ENCODE measurements around the gene DNAI4.
"Not testable (repeated sequence)": the region's sequence is repeated elsewhere in the genome, so short reads cannot be mapped to it uniquely, and the experiment has no call there.

Gene DNAI4

DNA sequence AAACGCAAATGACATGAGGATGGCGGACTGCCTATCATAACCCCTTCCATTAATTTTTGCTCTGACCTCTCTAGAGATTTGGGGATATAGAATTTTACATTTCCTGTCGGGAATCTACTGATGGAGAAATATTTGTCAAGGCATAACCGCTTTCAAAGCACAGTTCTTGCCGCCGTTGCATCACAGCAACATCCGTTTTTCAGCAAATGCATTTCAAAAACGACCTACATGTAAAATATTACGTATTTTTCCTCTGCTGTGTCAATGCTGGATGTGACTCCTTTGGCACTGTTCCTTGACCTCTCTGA is 5.0 kb upstream of the DNAI4 start:
- no peak for DNase-seq (ENCODE audit: low read depth)

DNA sequence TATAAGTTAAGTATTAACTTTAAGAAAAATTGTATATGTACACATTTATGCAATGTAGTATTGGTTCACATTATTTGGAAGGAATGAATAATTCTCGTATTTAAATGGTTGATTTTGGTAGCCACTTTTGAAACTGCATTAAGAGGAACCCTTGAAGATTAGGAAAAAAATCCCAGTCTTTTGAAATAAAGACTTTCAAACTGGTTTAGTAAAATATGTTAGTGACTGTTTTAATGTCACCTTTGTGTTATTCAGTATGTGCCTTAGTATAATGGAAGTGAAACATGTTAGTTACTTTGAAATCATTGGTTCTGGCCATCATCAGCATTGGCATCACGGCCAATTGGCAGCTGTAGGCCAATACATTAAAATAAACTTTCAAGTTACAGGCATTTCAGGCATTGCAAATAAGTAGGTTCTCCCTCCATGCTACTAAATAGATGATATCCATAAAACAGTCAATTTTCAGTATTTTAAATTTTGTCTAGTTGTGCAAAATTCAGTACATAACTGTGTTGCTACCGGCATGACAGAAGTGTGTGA is 4.6 kb upstream of the DNAI4 start:
- no peak for DNase-seq (ENCODE audit: low read depth)

DNA sequence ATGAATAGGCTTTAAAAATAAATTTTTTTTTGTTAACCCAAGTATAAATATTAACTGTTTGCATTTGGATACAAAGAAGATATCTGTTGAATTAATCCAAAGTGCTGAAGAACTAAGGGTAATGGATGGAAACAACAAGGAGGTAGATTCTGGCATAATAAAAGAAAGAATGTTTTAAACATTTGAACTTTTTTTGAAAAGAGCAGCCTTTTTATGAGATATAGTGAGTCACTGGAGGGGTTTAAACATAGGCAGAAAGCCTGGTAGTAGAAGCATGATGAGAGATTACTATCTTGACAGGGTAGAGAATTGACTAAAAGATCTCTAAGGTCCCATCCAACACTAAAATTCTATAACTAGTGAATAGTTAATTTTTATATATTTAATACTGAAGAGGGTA is 2.9 kb upstream of the DNAI4 start:
- no peak for DNase-seq (ENCODE audit: low read depth)

DNA sequence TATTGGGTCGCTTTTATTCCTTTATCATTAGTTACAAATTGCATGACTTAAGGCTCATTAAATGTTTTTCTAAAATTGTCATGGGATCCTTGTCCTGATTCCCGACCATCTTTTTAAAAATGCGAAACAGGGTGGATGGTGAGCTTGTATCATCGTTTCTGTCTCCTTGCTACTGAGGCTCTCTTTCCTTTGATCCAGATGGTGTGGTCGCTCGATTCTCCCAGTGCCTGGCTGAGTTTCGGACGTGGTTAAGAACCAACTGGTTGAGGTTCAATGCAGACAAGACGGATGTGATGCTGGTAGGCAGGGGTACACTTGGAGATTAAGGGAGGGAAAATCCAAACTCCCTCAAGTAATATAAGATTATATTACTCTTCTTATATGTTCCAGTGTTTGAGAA is 1.3 kb upstream of the DNAI4 start:
- no peak for DNase-seq (ENCODE audit: low read depth)

DNA sequence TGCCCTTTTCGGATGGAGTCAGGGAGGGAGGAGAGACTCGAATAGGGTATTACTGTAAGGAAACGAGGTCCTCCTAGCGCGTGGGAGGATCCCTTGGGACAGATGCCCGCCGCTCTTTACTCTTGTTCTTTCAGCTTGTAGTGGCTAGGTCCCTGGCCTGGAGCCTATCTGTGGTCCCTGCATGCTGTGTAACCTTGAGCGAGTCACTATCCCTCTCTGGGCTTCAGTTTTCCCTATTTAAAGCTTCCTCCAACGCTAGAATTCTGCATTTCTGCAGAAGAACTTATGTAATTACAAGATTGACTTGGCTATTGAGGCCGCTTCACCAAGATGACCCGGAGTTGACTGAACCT is 878 bp upstream of the DNAI4 start:
- DNase-seq (ENCODE audit: low read depth), result no peak

DNA sequence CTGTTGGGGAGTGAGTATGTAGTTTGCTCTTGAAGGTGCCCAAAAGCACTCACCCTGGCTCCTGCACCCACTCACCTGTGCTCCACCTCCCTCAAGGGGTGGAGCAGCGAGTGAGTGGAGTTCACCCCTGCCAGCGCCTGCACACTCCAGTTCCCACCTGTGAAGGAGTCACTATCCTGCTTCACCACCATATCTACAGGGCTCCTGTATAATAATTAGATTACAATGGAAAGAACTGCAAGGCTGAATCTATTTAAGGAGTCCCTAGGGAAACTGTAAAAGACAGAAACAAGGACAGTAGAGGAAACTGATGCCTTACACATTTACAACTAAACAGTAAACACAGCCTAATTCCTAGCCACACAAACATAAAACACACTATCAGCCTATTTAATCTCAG is 4.1 kb downstream of the DNAI4 start:
- no peak for DNase-seq (ENCODE audit: low read depth)

DNA sequence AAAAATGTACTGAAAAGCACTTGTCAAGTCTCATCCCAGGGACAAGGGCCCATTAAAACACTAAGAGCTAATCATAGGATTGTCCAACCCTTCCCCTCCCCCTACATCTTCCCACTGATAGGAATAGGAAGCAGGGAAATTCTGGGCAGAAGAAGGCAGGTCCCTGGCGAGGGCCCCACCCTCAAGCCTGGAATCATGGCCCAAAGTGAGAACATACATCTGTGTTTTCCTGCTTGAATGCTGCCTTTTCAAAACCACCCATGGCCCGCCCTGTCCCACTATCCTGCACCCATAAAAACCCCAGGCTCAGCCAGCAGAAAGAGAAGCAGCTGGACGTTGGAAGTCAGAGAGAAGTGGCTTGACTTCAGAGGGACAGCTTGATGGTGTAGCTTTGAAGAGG is 4.8 kb downstream of the DNAI4 start:
- DNase-seq (ENCODE audit: low read depth), result no peak

DNA sequence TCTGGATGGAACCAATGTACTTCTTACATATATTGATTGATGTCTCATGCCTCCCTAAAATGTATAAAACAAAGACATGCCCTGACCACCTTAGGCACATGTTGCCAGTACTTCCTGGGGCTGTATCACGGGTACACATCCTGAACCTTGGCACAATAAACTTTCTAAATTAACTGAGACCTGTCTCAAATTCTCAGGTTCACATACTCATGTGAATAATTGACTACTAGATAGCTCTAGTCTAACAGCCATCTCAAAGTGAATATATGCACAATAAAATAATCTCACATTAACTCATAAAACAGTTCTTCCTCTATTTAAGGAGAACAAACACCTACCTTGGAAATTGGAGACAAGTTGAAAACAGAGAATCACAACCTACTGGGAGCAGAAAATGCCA is 5.6 kb downstream of the DNAI4 start:
- no peak for DNase-seq (ENCODE audit: low read depth)

DNA sequence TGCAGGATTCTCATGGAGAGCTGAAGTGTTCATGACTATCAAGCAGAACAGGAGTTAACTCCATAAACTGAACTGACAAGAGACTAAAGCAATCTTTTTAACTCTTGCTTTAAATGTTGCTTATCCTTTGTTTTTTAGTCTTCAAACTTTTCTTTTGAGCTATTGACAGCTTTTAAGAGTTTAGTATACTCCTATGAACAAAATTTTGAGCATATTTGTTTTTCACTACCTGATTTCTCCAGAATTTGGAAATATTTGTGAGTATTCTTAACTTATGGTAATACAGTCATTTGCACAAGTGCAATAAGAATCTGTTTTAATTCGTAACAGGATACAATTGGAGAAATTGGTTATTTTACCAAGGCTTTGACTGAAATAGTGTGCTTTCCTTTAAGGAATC is 7.2 kb downstream of the DNAI4 start:
- no peak for DNase-seq (ENCODE audit: low read depth)

DNA sequence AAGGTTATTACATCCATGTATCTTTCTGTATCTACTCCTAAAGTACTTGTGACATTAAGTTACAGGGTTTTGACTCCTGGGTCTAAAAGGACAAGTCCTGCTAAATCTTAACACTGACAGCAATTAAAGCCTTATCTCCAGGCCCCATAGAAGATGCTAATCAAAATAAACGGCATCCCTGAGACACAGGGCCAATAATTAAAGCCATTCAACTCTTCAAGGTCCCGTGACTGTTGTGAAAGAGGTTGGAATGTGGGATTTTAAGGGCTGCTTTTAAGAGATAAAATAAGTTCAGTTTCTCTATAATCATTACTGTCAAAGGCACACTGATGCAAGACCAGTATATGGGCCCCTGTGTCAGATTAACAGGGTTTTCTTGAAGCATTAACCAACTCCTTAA is 8.3 kb downstream of the DNAI4 start:
- no peak for DNase-seq (ENCODE audit: low read depth)

DNA sequence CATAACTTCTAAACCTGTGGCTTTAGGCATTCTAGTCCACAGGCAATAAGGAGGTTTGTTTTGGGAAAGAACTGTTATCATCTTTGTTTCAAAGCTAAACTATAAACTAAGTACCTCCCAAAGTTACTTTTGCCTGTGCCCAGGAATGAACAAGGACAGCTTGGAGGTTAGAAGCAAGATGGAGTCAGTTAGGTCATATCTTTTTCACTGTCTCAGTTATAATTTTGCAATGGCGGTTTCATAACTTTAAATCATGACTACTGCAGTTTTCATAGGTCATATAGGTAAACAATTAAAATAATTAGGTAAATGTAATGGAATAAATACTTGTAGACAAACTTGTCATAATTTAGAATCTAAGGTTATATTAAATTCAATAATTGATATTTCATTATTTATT is 9.5 kb downstream of the DNAI4 start:
- not testable (repeated sequence) for DNase-seq (ENCODE audit: low read depth)

DNA sequence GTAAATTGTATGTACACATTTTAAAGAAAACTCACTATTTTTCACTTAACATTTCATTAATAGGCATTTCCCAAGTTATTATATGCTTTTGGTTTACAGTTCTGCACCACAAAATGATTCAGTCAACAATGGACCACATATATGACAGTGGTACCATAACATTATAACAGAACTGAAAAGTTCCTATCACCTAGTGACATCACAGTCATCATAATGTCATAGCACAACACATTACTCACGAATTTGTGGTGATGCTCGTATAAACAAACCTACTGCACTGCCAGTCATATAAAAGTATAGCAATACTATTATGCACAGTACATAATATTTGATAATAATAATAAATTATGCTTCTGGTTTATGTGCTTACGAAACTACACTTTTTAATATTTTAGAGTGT is 30.9 kb downstream of the DNAI4 start:
- no peak for DNase-seq (ENCODE audit: low read depth)

DNA sequence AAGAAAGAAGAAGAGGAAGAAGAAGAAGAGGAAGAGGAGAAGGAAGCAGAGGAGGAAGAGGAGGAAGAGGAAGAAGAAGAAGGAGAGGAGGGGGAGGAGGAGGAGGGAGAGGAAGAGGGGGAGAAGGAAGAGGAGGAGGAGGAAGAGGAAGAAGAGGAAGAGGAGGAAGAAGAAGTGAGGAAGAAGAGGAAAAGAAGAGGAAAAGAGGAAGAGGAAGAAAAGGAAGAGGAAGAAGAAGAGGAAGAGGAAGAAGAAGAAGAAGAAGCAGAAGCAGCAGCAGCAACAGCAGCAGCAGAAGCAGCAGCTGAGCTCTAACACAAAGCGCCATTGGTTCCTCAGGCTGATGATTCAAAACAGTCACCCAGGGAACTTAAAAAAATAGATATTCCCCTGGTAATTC is 34.0 kb downstream of the DNAI4 start:
- DNase-seq (ENCODE audit: low read depth), result no peak

DNA sequence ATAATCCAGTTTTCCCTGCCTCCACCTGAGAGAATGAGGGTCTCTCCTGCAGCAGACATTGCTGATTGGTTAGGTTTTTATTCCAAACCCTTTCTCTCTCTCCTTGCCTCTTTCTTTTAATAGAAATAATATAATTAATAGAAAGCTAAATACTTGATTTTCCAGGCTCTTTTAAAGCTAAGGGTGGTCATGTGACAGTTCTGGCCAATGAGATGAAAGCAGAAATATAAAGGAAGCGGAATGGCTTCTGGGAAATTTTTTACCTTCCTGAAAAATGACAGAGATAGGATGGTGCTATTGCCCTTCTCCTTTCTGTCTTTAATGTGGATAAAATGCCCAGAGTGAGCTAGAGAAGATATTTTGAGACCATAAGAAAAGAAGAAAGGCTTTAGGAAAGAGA is 35.6 kb downstream of the DNAI4 start:
- DNase-seq (ENCODE audit: low read depth), result no peak

DNA sequence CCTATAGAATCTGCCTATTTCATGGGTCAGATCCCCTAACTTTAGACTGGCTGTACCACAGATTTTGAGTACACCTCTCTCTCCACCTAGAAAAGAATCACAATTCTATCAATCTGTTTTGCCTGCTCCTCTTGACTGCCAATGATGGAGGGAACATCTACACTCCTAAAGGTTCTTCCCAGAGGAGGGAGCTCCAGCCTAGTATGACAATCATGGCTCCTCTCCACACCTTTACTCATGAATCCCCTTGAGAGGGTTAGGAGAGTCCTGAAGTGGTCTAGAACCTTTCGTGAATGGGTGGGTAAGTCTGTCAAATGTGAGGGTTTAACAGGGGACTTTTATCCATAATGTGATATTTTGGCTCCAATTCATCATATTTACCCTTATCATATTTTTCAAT is 48.0 kb downstream of the DNAI4 start:
- no peak for DNase-seq (ENCODE audit: low read depth)

DNA sequence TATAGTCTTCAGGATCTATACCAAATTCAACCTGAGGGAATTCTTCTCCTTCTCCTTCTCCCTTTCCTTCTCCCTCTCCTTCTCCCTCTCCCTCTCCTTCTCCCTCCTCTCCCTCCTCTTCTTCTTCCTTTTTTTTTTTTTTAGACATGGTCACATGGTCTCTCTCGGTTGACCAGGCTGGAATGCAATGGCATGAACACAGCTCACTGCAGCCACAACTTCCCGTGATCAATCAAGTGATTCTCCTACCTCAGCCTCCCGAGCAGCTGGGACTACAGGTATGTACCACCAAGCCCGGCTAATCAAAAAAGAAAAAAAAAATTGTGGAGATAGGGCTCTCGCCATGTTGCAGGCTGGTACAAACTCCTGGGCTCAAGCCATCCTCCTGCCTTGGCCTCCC is 51.5 kb downstream of the DNAI4 start:
- DNase-seq (ENCODE audit: low read depth), result no peak

DNA sequence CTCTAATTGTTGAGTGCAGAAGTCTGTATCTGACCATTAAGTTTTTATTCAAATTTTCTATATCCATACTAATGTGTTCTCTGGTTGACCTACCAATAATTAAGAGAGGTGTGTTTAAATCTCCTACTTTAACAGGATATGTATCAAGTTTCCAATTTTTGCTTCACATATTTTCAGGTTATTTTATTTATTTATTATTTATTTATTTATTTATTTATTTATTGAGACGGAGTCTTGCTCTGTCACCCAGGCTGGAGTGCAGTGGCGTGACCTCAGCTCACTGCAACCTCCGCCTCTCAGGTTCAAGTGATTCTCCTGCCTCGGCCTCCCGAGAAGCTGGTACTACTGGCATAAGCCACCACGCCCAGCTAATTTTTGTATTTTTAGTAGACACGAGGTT is 52.6 kb downstream of the DNAI4 start:
- DNase-seq (ENCODE audit: low read depth), result not testable (repeated sequence)

DNA sequence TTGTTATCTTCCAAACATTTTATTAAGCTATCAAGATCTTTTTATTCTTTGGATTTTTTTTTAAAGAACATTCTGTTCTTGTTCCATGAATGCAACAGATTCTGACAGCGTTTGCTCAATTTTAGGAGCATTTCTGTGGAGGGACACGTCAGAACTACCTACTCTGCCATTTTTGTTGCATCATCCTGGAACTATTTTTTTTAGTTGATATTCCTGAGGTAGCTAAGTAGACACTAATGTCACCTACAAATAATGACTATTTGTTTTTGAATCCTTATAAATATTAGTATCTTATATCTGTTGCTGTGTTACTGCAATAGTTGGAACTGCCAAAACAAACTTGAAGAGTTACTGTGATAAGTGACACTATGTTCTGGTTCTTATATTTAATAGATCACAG is 57.2 kb downstream of the DNAI4 start:
- no peak for DNase-seq (ENCODE audit: low read depth)

DNA sequence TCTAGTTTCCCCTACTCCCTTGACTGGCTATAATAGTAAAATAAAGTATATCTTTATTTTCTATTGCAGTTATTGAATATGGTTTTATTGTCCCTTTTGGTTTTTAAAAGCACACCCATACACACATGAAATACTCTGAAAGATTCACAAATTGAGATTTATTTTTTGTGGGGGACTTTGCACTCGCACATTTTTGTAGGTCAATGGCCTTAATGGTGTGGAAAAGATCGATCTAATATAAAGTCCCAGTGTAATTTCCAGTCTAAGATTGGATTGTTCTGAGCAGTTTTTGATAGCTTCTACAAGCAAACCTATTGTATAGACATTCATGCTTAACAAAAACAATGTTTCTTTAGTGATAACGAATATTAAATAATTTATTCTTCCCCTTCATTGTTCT is 64.1 kb downstream of the DNAI4 start:
- DNase-seq (ENCODE audit: low read depth), result no peak

DNA sequence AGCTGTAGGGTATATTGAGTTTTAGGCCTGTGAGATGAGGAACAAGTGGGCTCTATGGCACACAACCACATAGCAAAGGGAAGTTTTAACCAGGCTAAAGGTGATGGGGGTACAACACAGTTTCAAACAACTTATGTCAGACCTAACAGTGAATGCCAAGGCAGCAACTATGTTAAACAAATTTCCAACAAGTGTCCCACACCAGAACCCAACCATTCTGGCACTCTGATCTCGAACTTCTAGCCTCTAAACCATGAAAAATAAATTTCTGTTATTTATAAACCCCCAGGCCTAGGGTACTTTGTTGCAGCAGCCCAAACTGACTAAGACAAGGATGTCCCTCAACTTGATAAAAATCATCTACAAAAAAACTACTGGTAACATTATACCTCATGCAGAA is 71.3 kb downstream of the DNAI4 start:
- DNase-seq (ENCODE audit: low read depth), result no peak

DNA sequence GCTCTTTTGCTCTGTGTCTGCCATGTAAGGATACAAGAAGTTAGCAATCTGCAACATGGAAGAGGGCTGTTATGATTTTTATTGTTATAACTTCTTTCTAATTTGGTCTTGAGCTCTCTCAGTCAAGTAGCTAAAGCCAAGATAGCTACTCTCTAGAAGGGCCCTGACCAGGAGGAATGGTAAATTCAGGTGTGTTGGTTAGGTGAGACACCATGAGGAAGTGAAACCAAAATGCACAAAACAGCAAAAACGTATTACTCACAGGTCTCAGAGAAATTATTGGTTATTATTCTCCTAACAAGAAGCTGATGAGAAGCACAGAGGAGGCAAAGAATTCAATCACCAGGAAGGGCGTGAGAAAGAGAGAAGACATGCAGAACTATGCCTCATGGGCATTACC is 71.8 kb downstream of the DNAI4 start:
- DNase-seq (ENCODE audit: low read depth), result no peak

DNA sequence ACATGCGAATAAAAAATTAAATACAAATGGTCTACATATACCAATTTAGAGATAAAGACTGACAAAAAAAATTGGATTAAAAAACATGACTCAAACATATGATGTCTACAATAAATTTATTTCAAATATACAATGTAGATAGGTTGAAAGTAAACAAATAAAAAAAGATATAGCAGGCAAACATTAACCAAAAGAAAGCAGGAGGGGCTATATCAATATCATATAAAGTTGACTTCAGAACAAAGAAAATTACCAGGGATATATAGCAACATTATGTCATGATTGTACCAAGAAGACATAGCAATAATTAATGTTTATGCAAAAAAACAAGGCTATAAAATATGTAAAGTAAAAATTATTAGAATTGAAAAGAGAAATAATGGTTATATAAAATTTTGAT is 73.7 kb downstream of the DNAI4 start:
- no peak for DNase-seq (ENCODE audit: low read depth)

DNA sequence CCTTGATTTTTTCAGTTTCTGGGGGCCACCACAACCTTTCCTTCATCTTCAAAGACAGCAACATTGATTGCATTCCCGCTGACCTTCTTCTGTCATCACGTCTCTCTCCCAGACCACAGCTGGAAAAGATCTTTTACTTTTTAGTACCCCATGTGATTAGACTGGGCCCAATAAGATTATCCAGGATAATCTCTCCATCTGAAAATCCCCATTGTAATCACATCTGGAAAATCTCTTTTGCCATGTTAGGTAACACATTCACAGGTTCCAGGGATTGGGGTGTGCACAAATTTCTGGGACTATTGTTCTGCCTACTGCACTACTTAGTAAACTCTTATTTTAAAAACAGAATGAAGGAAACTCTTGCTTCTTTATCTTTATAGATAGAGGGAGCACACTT is 76.5 kb downstream of the DNAI4 start:
- DNase-seq (ENCODE audit: low read depth), result no peak

DNA sequence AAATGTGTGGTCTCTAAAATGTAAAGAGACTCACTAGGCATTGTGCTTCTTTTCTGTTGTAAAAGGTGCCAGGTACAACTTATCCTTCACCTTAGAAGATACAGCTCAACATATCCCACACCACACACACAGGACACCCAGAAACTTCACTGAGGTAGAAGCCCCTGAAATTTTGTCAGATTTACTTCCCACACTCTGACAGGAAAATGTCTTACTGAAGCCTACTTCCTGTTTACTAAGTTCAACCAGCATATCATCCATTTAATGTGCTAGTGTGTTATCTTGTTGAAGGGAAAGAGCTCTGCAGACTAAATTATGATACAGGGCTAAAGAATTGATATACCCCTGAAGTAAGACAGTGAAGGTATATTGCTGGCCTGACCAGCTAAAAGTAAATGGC is 83.7 kb downstream of the DNAI4 start:
- DNase-seq (ENCODE audit: low read depth), result no peak

DNA sequence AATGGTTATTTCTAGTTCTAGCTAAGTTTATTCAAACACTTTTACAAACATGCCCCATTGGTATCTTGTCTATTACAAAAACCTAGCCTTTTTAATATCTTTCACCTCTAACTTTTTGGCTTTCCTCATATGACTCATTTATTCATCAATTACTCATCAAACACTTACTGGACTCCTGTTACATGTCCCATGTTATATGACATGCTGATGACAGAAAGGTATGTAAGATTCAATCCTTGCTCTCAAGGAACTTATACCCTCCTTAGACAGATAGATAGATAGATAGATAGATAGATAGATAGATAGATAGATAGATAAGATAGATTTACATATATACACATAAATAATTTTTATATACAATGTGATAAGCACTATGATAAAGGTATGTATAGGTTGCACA is 89.7 kb downstream of the DNAI4 start:
- DNase-seq (ENCODE audit: low read depth), result no peak

DNA sequence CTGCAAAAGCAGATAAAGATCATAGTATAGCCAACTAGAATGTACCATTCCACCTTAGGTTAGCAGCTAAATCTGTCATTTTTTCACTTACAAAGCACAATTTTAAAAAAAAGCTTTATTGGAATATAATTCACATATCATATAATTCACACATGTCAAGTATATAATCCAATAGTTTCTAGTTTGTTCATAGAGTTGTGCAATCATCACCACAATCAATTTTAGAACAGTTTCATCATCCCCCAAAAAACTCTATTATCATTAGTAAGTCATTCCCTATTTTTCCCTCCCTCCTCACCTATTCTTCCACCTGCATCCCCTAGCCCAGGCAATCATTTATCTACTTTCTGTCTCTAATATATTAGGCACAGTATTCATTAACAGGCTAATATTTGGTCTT is 91.5 kb downstream of the DNAI4 start:
- DNase-seq (ENCODE audit: low read depth), result no peak

Data from GM04504 (cell line).